Neural progenitor cell (in vitro differentiated cells): Measurements from ENCODE around the gene NIPAL3. TPM values are rescaled to one million over a fixed set of nuclear protein-coding genes. Genes with fewer than 3 reads are reported as not detected.
"Not testable (repeated sequence)": the region's sequence is repeated elsewhere in the genome, so short reads cannot be mapped to it uniquely, and the experiment has no call there.

Experiments
- DNase-seq: peaks from one replicate; pipeline ENCODE4 v3.0.0-alpha.2; 2016; ENCODE audit warnings: low spot score
- H2AFZ ChIP-seq: fragments of 200-600 bp; sonication (generic); replicated peaks from 2 replicates; pipeline ENCODE4 v1.6.1; 2016; ENCODE audit warnings: antibody characterized with exemption
- H3F3A ChIP-seq: fragments of 200-600 bp; sonication (generic); 2 replicates; pipeline ENCODE4 v1.6.1; 2016; ENCODE audit warnings: antibody characterized with exemption, low read depth
- H3K27ac ChIP-seq: fragments of 200-600 bp; sonication (generic); 2 replicates; pipeline ENCODE4 v1.5.1; 2016; ENCODE audit warnings: mild to moderate bottlenecking
- H3K27me3 ChIP-seq: fragments of 200-600 bp; sonication (generic); 2 replicates; pipeline ENCODE4 v1.6.1; 2016; ENCODE audit warnings: mild to moderate bottlenecking, moderate library complexity
- H3K36me3 ChIP-seq: fragments of 200-600 bp; sonication (generic); 2 replicates; pipeline ENCODE4 v1.5.1; 2016
- H3K4me1 ChIP-seq: fragments of 200-600 bp; sonication (generic); 2 replicates; pipeline ENCODE4 v1.6.1; 2016; ENCODE audit warnings: mixed run types
- H3K4me2 ChIP-seq: fragments of 200-600 bp; sonication (generic); 2 replicates; pipeline ENCODE4 v1.6.1; 2016
- H3K4me3 ChIP-seq: fragments of 200-600 bp; sonication (generic); 2 replicates; pipeline ENCODE4 v1.5.1; 2016
- H3K79me2 ChIP-seq: fragments of 200-600 bp; sonication (generic); 2 replicates; pipeline ENCODE4 v1.6.1; 2016; ENCODE audit warnings: low read depth
- H3K9ac ChIP-seq: fragments of 200-600 bp; sonication (generic); 2 replicates; pipeline ENCODE4 v1.6.1; 2016
- H3K9me3 ChIP-seq: fragments of 200-600 bp; sonication (generic); 2 replicates; pipeline ENCODE4 v1.5.1; 2016; ENCODE audit warnings: low read depth
- H4K20me1 ChIP-seq: fragments of 200-600 bp; sonication (generic); 2 replicates; pipeline ENCODE4 v1.6.1; 2016; ENCODE audit warnings: low read depth
- H3K27ac Mint-ChIP-seq: 3 replicates; pipeline ENCODE4 v1.8.0; 2021; ENCODE audit warnings: mixed read lengths
- H3K27me3 Mint-ChIP-seq: 2 replicates; pipeline ENCODE4 v1.8.0; 2022; ENCODE audit warnings: low read depth, mild to moderate bottlenecking, inconsistent platforms, moderate library complexity, mixed read lengths; ENCODE audit not compliant: insufficient read depth
- H3K36me3 Mint-ChIP-seq: 3 replicates; pipeline ENCODE4 v1.8.0; 2021; ENCODE audit warnings: mixed read lengths
- H3K4me1 Mint-ChIP-seq: 3 replicates; pipeline ENCODE4 v1.8.0; 2021; ENCODE audit warnings: mixed read lengths
- H3K4me3 Mint-ChIP-seq: 3 replicates; pipeline ENCODE4 v1.8.0; 2021; ENCODE audit warnings: mild to moderate bottlenecking, moderate library complexity, mixed read lengths
- H3K9me3 Mint-ChIP-seq: 3 replicates; pipeline ENCODE4 v1.8.0; 2020; ENCODE audit warnings: mixed read lengths
- EZH2 ChIP-seq: fragments of 200-600 bp; sonication (generic); IDR thresholded peaks from 2 replicates; pipeline ENCODE4 v1.6.1; 2017; ENCODE audit warnings: antibody characterized with exemption, mild to moderate bottlenecking, moderate library complexity
- EZH2phosphoT487 ChIP-seq: fragments of 200-600 bp; sonication (generic); IDR thresholded peaks from 2 replicates; pipeline ENCODE4 v1.6.1; 2017; ENCODE audit warnings: antibody characterized with exemption
- total RNA-seq: library from RNA; depleted of rRNA; stranded (reverse); fragments of >200 nt; gene quantifications from 2 replicates; pipeline ENCODE4 v1.2.3, GENCODE V29; 2015; ENCODE audit warnings: low replicate concordance
- TF ChIP-seq, protein P1 (sequence below): fragments of 200-600 bp; sonication (generic); IDR thresholded peaks from 2 replicates; pipeline ENCODE4 v1.5.1; 2017; ENCODE audit warnings: antibody characterized with exemption, mild to moderate bottlenecking

NIPAL3 gene
- total RNA-seq, 1 donor from 2014 or later: 6.9 TPM

DNA sequence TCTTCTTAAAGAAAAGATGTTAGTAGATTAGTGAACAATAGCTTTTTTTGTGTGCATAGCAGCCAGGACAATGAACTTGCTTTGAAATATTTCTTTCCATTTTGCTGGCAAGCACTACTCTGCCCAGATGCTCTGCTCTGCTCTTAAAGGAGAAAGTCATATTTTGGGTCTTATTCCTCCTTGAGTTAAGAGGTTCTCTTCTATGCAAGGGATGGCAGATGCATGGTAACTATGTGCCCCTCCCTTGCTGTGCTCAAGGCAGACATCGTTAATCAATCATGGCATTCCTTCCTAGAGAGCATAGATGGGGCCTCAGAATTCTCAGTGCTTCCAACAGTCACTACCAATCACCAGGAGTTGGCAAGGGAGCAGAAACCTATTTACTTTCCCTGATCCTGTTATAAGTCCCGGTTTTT lies 27.6 kb downstream of the NIPAL3 start:
- no peaks in the 10 kb centered on the region for H3K9me3 Mint-ChIP-seq
- H3K4me3 ChIP-seq: no peak overlapping the region
- TF ChIP-seq, protein P1, sequence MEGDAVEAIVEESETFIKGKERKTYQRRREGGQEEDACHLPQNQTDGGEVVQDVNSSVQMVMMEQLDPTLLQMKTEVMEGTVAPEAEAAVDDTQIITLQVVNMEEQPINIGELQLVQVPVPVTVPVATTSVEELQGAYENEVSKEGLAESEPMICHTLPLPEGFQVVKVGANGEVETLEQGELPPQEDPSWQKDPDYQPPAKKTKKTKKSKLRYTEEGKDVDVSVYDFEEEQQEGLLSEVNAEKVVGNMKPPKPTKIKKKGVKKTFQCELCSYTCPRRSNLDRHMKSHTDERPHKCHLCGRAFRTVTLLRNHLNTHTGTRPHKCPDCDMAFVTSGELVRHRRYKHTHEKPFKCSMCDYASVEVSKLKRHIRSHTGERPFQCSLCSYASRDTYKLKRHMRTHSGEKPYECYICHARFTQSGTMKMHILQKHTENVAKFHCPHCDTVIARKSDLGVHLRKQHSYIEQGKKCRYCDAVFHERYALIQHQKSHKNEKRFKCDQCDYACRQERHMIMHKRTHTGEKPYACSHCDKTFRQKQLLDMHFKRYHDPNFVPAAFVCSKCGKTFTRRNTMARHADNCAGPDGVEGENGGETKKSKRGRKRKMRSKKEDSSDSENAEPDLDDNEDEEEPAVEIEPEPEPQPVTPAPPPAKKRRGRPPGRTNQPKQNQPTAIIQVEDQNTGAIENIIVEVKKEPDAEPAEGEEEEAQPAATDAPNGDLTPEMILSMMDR: no peak
- TF ChIP-seq EZH2: no peak
- no peak overlapping the region for H3K4me3 Mint-ChIP-seq
- H3K9me3 ChIP-seq: no peaks in the 10 kb centered on the region
- H3K27ac Mint-ChIP-seq: no peak overlapping the region
- peak overlapping the region; percentile 44 for H3K4me2 ChIP-seq
- no peak overlapping the region for H3K9ac ChIP-seq
- H3K27ac ChIP-seq: peak overlapping the region; percentile 56
- peaks cover 20% of the 10 kb centered on the region for H3K4me1 Mint-ChIP-seq
- H3K27me3 ChIP-seq: no peaks in the 10 kb centered on the region
- H3F3A ChIP-seq: peaks cover 17% of the 10 kb centered on the region
- H3K36me3 ChIP-seq: no peaks in the 10 kb centered on the region
- no peaks in the 10 kb centered on the region for H3K36me3 Mint-ChIP-seq
- no peaks in the 10 kb centered on the region for H4K20me1 ChIP-seq
- H3K27me3 Mint-ChIP-seq: peaks cover 3% of the 10 kb centered on the region
- H3K79me2 ChIP-seq: no peaks in the 10 kb centered on the region
- peaks cover 31% of the 10 kb centered on the region for H3K4me1 ChIP-seq
- peak; percentile 29 for DNase-seq
- no peak overlapping the region for H2AFZ ChIP-seq

DNA sequence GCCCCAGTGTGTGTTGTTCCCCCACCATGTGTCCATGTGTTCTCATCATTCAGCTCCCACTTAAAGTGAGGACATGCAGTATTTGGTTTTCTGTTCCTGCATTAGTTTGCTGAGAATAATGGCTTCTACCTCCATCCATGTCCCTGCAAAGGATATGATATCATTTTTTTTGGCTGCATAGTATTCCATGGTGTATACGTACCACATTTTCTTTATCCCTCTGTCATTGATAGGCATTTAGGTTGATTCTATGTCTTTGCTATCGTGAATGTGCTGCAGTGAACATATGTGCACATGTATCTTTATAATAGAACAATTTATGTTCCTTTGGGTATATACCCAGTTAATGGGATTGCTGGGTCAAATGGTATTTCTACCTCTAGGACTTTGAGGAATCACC lies 30.8 kb downstream of the NIPAL3 start:
- H3K4me1 ChIP-seq: peaks cover 12% of the 10 kb centered on the region
- not testable (repeated sequence) for H3K4me2 ChIP-seq, H3K4me3 Mint-ChIP-seq, H3K27ac Mint-ChIP-seq, H3K4me3 ChIP-seq, H3K27ac ChIP-seq, H3K9ac ChIP-seq, H4K20me1 ChIP-seq, H3K36me3 ChIP-seq, H2AFZ ChIP-seq, H3K9me3 Mint-ChIP-seq, H3K36me3 Mint-ChIP-seq, H3K27me3 ChIP-seq, H3F3A ChIP-seq, H3K27me3 Mint-ChIP-seq, DNase-seq, H3K4me1 Mint-ChIP-seq, H3K9me3 ChIP-seq, H3K79me2 ChIP-seq

DNA sequence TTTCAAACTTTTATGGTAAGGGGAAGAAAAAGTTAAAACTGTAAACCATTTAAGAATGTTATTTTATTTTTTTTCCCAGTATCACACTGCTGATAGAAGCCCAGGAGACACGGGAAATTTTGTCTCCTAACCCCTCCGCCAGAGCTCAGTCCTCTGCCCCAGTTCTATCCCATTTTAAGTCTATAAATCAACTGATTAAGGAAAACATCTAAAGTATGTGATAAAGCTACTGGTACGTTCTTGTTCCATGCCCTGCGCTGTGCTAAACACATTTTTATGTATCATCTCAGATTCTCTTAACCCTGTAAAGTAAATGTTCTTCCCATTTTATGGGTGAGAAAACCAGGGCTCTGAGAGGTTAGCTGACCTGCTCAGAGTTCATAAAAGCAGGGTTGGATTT lies 34.7 kb downstream of the NIPAL3 start:
- Mint-ChIP-seq H3K36me3 (no peaks in the 10 kb centered on the region), H3K9me3 (no peaks in the 10 kb centered on the region), H3K27ac (no peak overlapping the region), H3K27me3 (no peaks in the 10 kb centered on the region), H3K4me1 (no peaks in the 10 kb centered on the region), H3K4me3 (no peak overlapping the region)
- H3K9ac ChIP-seq: no peak overlapping the region
- H3K9me3 ChIP-seq: no peaks in the 10 kb centered on the region
- H4K20me1 ChIP-seq: no peaks in the 10 kb centered on the region
- no peak overlapping the region for H2AFZ ChIP-seq
- TF ChIP-seq EZH2phosphoT487: no peak
- no peak for TF ChIP-seq EZH2
- TF ChIP-seq, protein P1: no peak
- no peak overlapping the region for H3K27ac ChIP-seq
- no peak overlapping the region for H3K4me2 ChIP-seq
- H3K4me3 ChIP-seq: no peak overlapping the region
- no peaks in the 10 kb centered on the region for H3K36me3 ChIP-seq
- DNase-seq: no peak
- no peaks in the 10 kb centered on the region for H3K79me2 ChIP-seq
- no peaks in the 10 kb centered on the region for H3K27me3 ChIP-seq
- no peaks in the 10 kb centered on the region for H3F3A ChIP-seq
- no peaks in the 10 kb centered on the region for H3K4me1 ChIP-seq

DNA sequence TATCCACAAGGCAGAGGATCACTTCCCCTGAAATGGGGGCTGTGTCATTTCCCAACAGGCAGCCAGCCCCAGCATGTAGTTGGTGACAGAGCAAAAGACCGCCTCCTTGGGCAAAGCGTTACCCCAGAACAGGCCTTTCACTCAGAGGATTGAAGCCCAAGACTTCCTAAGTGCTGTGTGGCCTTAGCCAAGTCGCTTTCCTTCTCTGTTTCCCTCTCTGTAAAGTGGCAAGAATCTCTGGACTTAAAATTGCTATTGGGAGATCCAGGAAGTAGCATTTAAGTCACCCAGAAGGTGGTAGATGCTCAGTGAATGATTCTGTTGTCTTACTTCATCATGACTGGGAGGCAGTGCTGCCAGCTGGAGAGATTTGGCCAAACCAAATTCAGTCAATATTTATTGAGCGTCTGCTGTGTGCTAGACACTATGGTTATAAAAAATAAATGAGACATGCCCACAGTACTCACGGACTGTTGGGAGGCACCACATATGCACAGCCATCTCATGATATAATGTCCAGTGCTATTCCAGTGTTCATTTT lies 35.3 kb downstream of the NIPAL3 start:
- Mint-ChIP-seq H3K36me3 (no peaks in the 10 kb centered on the region), H3K4me1 (no peaks in the 10 kb centered on the region), H3K27me3 (no peaks in the 10 kb centered on the region), H3K9me3 (no peaks in the 10 kb centered on the region), H3K4me3 (no peak overlapping the region), H3K27ac (no peak overlapping the region)
- H3F3A ChIP-seq: no peaks in the 10 kb centered on the region
- no peaks in the 10 kb centered on the region for H3K27me3 ChIP-seq
- no peaks in the 10 kb centered on the region for H3K36me3 ChIP-seq
- H3K4me2 ChIP-seq: no peak overlapping the region
- no peaks in the 10 kb centered on the region for H3K9me3 ChIP-seq
- DNase-seq: no peak
- no peaks in the 10 kb centered on the region for H4K20me1 ChIP-seq
- H3K4me1 ChIP-seq: no peaks in the 10 kb centered on the region
- H3K4me3 ChIP-seq: no peak overlapping the region
- H3K9ac ChIP-seq: no peak overlapping the region
- no peak for TF ChIP-seq EZH2phosphoT487
- TF ChIP-seq, protein P1: no peak
- H2AFZ ChIP-seq: no peak overlapping the region
- H3K79me2 ChIP-seq: no peaks in the 10 kb centered on the region
- H3K27ac ChIP-seq: no peak overlapping the region
